IMR-90 (cell line): ENCODE measurements around the gene LFNG. TPM values are rescaled to one million over a fixed set of nuclear protein-coding genes. Genes with fewer than 3 reads are reported as not detected.
A peak's percentile ranks its signal among the peaks of the same experiment; 100 is the strongest.

Experiments
- ATAC-seq: fragments of 200-7000 bp; cut with Tn5 transposase; 2 replicates; pipeline ENCODE4 v1.9.1; 2020; ENCODE audit warnings: low read depth, mild to moderate bottlenecking, moderate library complexity
- BruUV-seq: library from RNA; stranded (reverse); fragments of 400-500 nt; replicated peaks from 2 replicates; lab custom pipeline; 2021; lab: Mats Ljungman, UMichigan
- CTCF ChIA-PET: fragments of 300-600 bp; formaldehyde crosslinking; extraction: SDS; loops from one replicate; lab custom pipeline; 2021; ENCODE audit warnings: antibody characterized with exemption; lab: Yijun Ruan, JAX
- POLR2A ChIA-PET: fragments of 300-600 bp; sonication (Branson Sonifier 250); formaldehyde crosslinking; loops from one replicate; lab custom pipeline; 2022; ENCODE audit warnings: antibody characterized with exemption; ENCODE audit not compliant: unreplicated experiment; lab: Charles Lee
- DNase-seq: peaks from one replicate; pipeline ENCODE4 v3.0.0; 2013
- H2AFZ ChIP-seq: replicated peaks from 2 replicates; pipeline ENCODE3; 2013; ENCODE audit warnings: low read length, mild to moderate bottlenecking; ENCODE audit not compliant: poor library complexity
- H2AK5ac ChIP-seq: 2 replicates; pipeline ENCODE4 v1.6.1; 2013; ENCODE audit warnings: low read depth, low read length, inconsistent platforms
- H2AK9ac ChIP-seq: replicated peaks from 2 replicates; pipeline ENCODE3; 2013; ENCODE audit warnings: mild to moderate bottlenecking, low read depth, low read length, moderate library complexity; ENCODE audit not compliant: poor library complexity
- H2BK120ac ChIP-seq: 2 replicates; pipeline ENCODE4 v1.6.1; 2013; ENCODE audit warnings: low read depth, low read length, inconsistent platforms
- H2BK15ac ChIP-seq: 3 replicates; pipeline ENCODE4 v1.6.1; 2013; ENCODE audit warnings: low read depth, low read length, inconsistent platforms
- H2BK20ac ChIP-seq: 2 replicates; pipeline ENCODE4 v1.6.1; 2013; ENCODE audit warnings: low read depth, mild to moderate bottlenecking, inconsistent platforms, low read length, moderate library complexity
- H2BK5ac ChIP-seq: 2 replicates; pipeline ENCODE4 v1.6.1; 2013; ENCODE audit warnings: mild to moderate bottlenecking, low read depth, low read length, inconsistent platforms; ENCODE audit not compliant: poor library complexity, severe bottlenecking
- H3K14ac ChIP-seq: replicated peaks from 2 replicates; pipeline ENCODE4 v1.6.1; 2013; ENCODE audit warnings: low read depth, low read length, inconsistent platforms
- H3K18ac ChIP-seq: 2 replicates; pipeline ENCODE4 v1.6.1; 2013; ENCODE audit warnings: low read depth, low read length, control low read depth
- H3K23ac ChIP-seq: 2 replicates; pipeline ENCODE4 v1.6.1; 2013; ENCODE audit warnings: low read depth, low read length, inconsistent platforms
- H3K27ac ChIP-seq: 2 replicates; pipeline ENCODE4 v1.5.1; 2013; ENCODE audit warnings: mild to moderate bottlenecking, control low read depth, low read length; ENCODE audit not compliant: insufficient read depth
- H3K27me3 ChIP-seq: 2 replicates; pipeline ENCODE4 v1.6.1; 2013; ENCODE audit warnings: low read length; ENCODE audit not compliant: control insufficient read depth, insufficient read depth
- H3K36me3 ChIP-seq: 2 replicates; pipeline ENCODE4 v1.6.1; 2013; ENCODE audit warnings: low read length, mixed read lengths; ENCODE audit not compliant: control insufficient read depth, insufficient read depth
- H3K4ac ChIP-seq: 2 replicates; pipeline ENCODE4 v1.6.1; 2013; ENCODE audit warnings: low read depth, low read length, inconsistent platforms
- H3K4me1 ChIP-seq: 2 replicates; pipeline ENCODE4 v1.6.1; 2013; ENCODE audit warnings: low read length, mixed read lengths; ENCODE audit not compliant: control insufficient read depth, insufficient read depth
- H3K4me2 ChIP-seq: 2 replicates; pipeline ENCODE4 v1.6.1; 2013; ENCODE audit warnings: low read depth, mild to moderate bottlenecking, control low read depth, low read length, moderate library complexity
- H3K4me3 ChIP-seq: 2 replicates; pipeline ENCODE4 v1.5.1; 2013; ENCODE audit warnings: low read depth, mild to moderate bottlenecking, control low read depth, low read length, moderate library complexity; ENCODE audit not compliant: insufficient read depth
- H3K56ac ChIP-seq: 2 replicates; pipeline ENCODE4 v1.6.1; 2013; ENCODE audit warnings: low read length, inconsistent platforms; ENCODE audit not compliant: insufficient read depth; ENCODE audit errors: extremely low read depth
- H3K79me1 ChIP-seq, 2 experiments: 2 replicates each; pipeline ENCODE4 v1.6.1; 2013; ENCODE audit warnings: low read length in 2 of 2, inconsistent platforms in 1 of 2, low read depth in 1 of 2
- H3K9ac ChIP-seq: 2 replicates; pipeline ENCODE4 v1.6.1; 2013; ENCODE audit warnings: low read depth, low read length, control low read depth
- H3K9me1 ChIP-seq: 2 replicates; pipeline ENCODE4 v1.6.1; 2013; ENCODE audit warnings: low read length, inconsistent platforms; ENCODE audit not compliant: insufficient read depth
- H3K9me3 ChIP-seq: 2 replicates; pipeline ENCODE4 v1.6.1; 2013; ENCODE audit warnings: low read length; ENCODE audit not compliant: control insufficient read depth, insufficient read depth
- H4K20me1 ChIP-seq: 2 replicates; pipeline ENCODE4 v1.6.1; 2013; ENCODE audit warnings: low read length, inconsistent platforms; ENCODE audit not compliant: insufficient read depth
- H4K5ac ChIP-seq: 2 replicates; pipeline ENCODE4 v1.6.1; 2013; ENCODE audit warnings: mild to moderate bottlenecking, low read depth, low read length, control low read depth
- H4K8ac ChIP-seq, 2 experiments: 2 replicates each; pipeline ENCODE4 v1.6.1; 2013; ENCODE audit warnings: low read depth in 2 of 2, low read length in 2 of 2, control low read depth in 1 of 2, inconsistent platforms in 1 of 2
- H4K91ac ChIP-seq: 2 replicates; pipeline ENCODE4 v1.6.1; 2013; ENCODE audit warnings: low read depth, low read length, inconsistent platforms; ENCODE audit not compliant: insufficient read depth
- BHLHE40 ChIP-seq: fragments of 150-350 bp; IDR thresholded peaks from 2 replicates; pipeline ENCODE4 v1.6.1; 2016; ENCODE audit warnings: mild to moderate bottlenecking, low read depth, low read length
- CEBPB ChIP-seq: IDR thresholded peaks from 2 replicates; pipeline ENCODE4 v1.6.1; 2012; ENCODE audit warnings: low read depth, low read length, improper control_type of control experiment
- CHD1 ChIP-seq: IDR thresholded peaks from 2 replicates; pipeline ENCODE4 v1.6.1; 2012; ENCODE audit warnings: low read depth, low read length, improper control_type of control experiment
- CTCF ChIP-seq: conservative IDR thresholded peaks from 2 replicates; pipeline ENCODE4 v1.5.1; 2012; ENCODE audit warnings: mild to moderate bottlenecking, low read depth, low read length, improper control_type of control experiment
- ELK1 ChIP-seq: fragments of 150-350 bp; IDR thresholded peaks from 2 replicates; pipeline ENCODE4 v1.6.1; 2016; ENCODE audit warnings: low read depth, mild to moderate bottlenecking, low read length, moderate library complexity, borderline replicate concordance
- FOS ChIP-seq: fragments of 150-350 bp; IDR thresholded peaks from 2 replicates; pipeline ENCODE4 v1.6.1; 2016; ENCODE audit warnings: low read depth, low read length
- MAFK ChIP-seq: IDR thresholded peaks from 2 replicates; pipeline ENCODE4 v1.6.1; 2012; ENCODE audit warnings: low read depth, low read length, improper control_type of control experiment
- MAZ ChIP-seq: IDR thresholded peaks from 2 replicates; pipeline ENCODE4 v1.6.1; 2012; ENCODE audit warnings: low read depth, mild to moderate bottlenecking, low read length, improper control_type of control experiment, moderate library complexity, borderline replicate concordance
- MXI1 ChIP-seq: IDR thresholded peaks from 2 replicates; pipeline ENCODE4 v1.6.1; 2012; ENCODE audit warnings: low read depth, mild to moderate bottlenecking, low read length, moderate library complexity, borderline replicate concordance
- NFE2L2 ChIP-seq: fragments of 150-350 bp; IDR thresholded peaks from 2 replicates; pipeline ENCODE4 v1.6.1; 2016; ENCODE audit warnings: low read depth, mild to moderate bottlenecking, low read length
- POLR2A ChIP-seq: IDR thresholded peaks from 2 replicates; pipeline ENCODE4 v1.6.1; 2012; ENCODE audit warnings: mild to moderate bottlenecking, low read depth, low read length
- RAD21 ChIP-seq: IDR thresholded peaks from 2 replicates; pipeline ENCODE4 v1.6.1; 2012; ENCODE audit warnings: low read length, improper control_type of control experiment
- RCOR1 ChIP-seq: IDR thresholded peaks from 2 replicates; pipeline ENCODE4 v1.6.1; 2012; ENCODE audit warnings: mild to moderate bottlenecking, low read length, improper control_type of control experiment; ENCODE audit not compliant: insufficient replicate concordance
- RFX5 ChIP-seq: IDR thresholded peaks from 2 replicates; pipeline ENCODE4 v1.8.0; 2012; ENCODE audit warnings: low read depth, mild to moderate bottlenecking, low read length, moderate library complexity
- SMC3 ChIP-seq: fragments of 150-350 bp; IDR thresholded peaks from 2 replicates; pipeline ENCODE4 v1.6.1; 2016; ENCODE audit warnings: low read depth, mild to moderate bottlenecking, antibody characterized with exemption, low read length, moderate library complexity
- USF2 ChIP-seq: fragments of 150-350 bp; IDR thresholded peaks from 2 replicates; pipeline ENCODE4 v1.6.1; 2017; ENCODE audit warnings: mild to moderate bottlenecking, antibody characterized with exemption, low read length, low read depth
- WGBS, 2 experiments: methylation state at CpG; one replicate each; pipeline versions ENCODE4 v1.1.5 to v1.1.7; 2013; ENCODE audit warnings: missing lambda C conversion rate in 2 of 2; ENCODE audit not compliant: insufficient read length in 1 of 2; ENCODE audit errors: extremely low coverage in 2 of 2; 5-methylcytosine and 5-hydroxymethylcytosine counted together
- dilution Hi-C: fragments of 300-500 bp; cut with HindIII; formaldehyde crosslinking; loops from one replicate; pipeline ENCODE4 v1.14.3; 2018; ENCODE audit warnings: low sequenced_read_pairs; ENCODE audit not compliant: unreplicated experiment
- in situ Hi-C: fragments of 300-500 bp; cut with MboI; formaldehyde crosslinking; loops from 3 replicates; pipeline ENCODE4 v1.14.3; 2019; ENCODE audit warnings: low sequenced_read_pairs, inconsistent platforms, mixed read lengths
- intact Hi-C: fragments of 100-400 bp; cut with micrococcal nuclease; formaldehyde crosslinking; loops from 2 replicates; pipeline ENCODE4 v1.10.0; 2022
- polyA plus RNA-seq, 3 experiments: library from polyadenylated mRNA; depleted of rRNA; stranded (reverse); fragments of >200 nt; gene quantifications; 2 replicates each; pipeline ENCODE4 v1.2.3, GENCODE V29; 2012; ENCODE audit warnings: low replicate concordance in 1 of 3
- total RNA-seq: library from RNA; depleted of rRNA; stranded (reverse); fragments of >200 nt; gene quantifications from 2 replicates; pipeline ENCODE4 v1.2.3, GENCODE V29; 2012

Gene LFNG
- total and polyA plus RNA-seq, 2 of the 4 experiments (the other 2 are of a cell fraction), result 1.8 to 5.1 TPM

- Histone ChIP-seq H3K9ac (no peak overlapping the region), H3K4me1 (peaks cover 8% of the 10 kb centered on the region; the same call in 1 of the 2 replicates), H2AK5ac (no peak overlapping the region), H2AFZ (no peak overlapping the region), H4K5ac (no peak overlapping the region), H2BK5ac (no peak overlapping the region), H3K9me3 (no peaks in the 10 kb centered on the region), H3K4me3 (no peak overlapping the region), H3K4ac (no peak overlapping the region), H3K4me2 (no peak overlapping the region), H3K79me1 (no peaks in the 10 kb centered on the region), H2BK120ac (no peak overlapping the region), H4K8ac (no peak overlapping the region), H3K18ac (no peak overlapping the region), H2AK9ac (peak overlapping the region; percentile 50), H3K9me1 (no peaks in the 10 kb centered on the region), H3K27ac (no peak overlapping the region), H3K14ac (no peak overlapping the region), H3K56ac (no peak overlapping the region), H3K23ac (no peak overlapping the region), H4K20me1 (no peaks in the 10 kb centered on the region), H3K27me3 (peaks cover 1% of the 10 kb centered on the region; the same call in 1 of the 2 replicates), H2BK15ac (no peak overlapping the region), H4K91ac (no peak overlapping the region), H2BK20ac (no peak overlapping the region), H3K36me3 (no peaks in the 10 kb centered on the region)
- TF ChIP-seq RAD21 (no peak), CEBPB (no peak), RCOR1 (no peak), FOS (no peak), MAFK (no peak), BHLHE40 (no peak), RFX5 (no peak), CHD1 (no peak), POLR2A (no peak), ELK1 (no peak), SMC3 (no peak), NFE2L2 (no peak), USF2 (no peak), MXI1 (no peak), CTCF (no peak), MAZ (no peak)
- WGBS, 2 experiments, result 65% methylated on average over 9 of the region's 23 CpGs; no CpG with 5 or more reads in 1 of the 2 experiments
- DNase-seq, result no peak
- dilution Hi-C loops (no loop called here), in situ Hi-C loops (no loop called here), intact Hi-C loops (no loop called here)
- no TSS peak for BruUV-seq
- ChIA-PET POLR2A (no interaction called here), CTCF (no interaction called here)
- no peak for ATAC-seq
These were observed 10.2 kb upstream of the LFNG start for GRCh38 chr7:2509298-2509906.
